Tibial nerve (tissue), 4 donors: ENCODE results near the gene C2orf78. TPM values are rescaled to one million over a fixed set of nuclear protein-coding genes. Genes with fewer than 3 reads are reported as not detected.
A peak's percentile ranks its signal among the peaks of the same experiment; 100 is the strongest.
"Not testable (repeated sequence)": the region's sequence is repeated elsewhere in the genome, so short reads cannot be mapped to it uniquely, and the experiment has no call there.

Experiments used
- DNase-seq, 2 donors: peaks; one replicate each; pipeline ENCODE4 v3.0.0-alpha.2; 2019; ENCODE audit warnings: low spot score in 2 of 2
- H3K27ac ChIP-seq, 4 donors: fragments of 200-600 bp; sonication (generic) in 3 of 4; one replicate each; pipeline ENCODE4 v1.5.1; 2017 to 2019; ENCODE audit warnings: mild to moderate bottlenecking in 1 of 4
- H3K27me3 ChIP-seq, 2 donors: fragments of 200-600 bp; sonication (generic) in 1 of 2; one replicate each; pipeline versions ENCODE4 v1.5.1 to v1.6.0; 2017 to 2019
- H3K36me3 ChIP-seq, 3 donors: fragments of 200-600 bp; sonication (generic); one replicate each; pipeline ENCODE4 v1.5.1; 2018 to 2019
- H3K4me1 ChIP-seq, 4 donors: fragments of 200-600 bp; sonication (generic) in 3 of 4; one replicate each; pipeline ENCODE4 v1.5.1; 2017 to 2019
- H3K4me3 ChIP-seq, 4 donors: fragments of 200-600 bp; sonication (generic) in 3 of 4; one replicate each; pipeline ENCODE4 v1.5.1; 2017 to 2019; ENCODE audit warnings: mild to moderate bottlenecking in 1 of 4, moderate library complexity in 1 of 4
- H3K9me3 ChIP-seq, 4 donors: fragments of 200-600 bp; sonication (generic) in 3 of 4; one replicate each; pipeline ENCODE4 v1.5.1; 2017 to 2019
- EP300 ChIP-seq, 2 donors: sonication (generic); formaldehyde crosslinking; IDR thresholded peaks; one replicate each; pipeline ENCODE4 v1.6.1; 2017; ENCODE audit warnings: antibody characterized with exemption in 2 of 2, mild to moderate bottlenecking in 1 of 2
- POLR2A ChIP-seq, 2 donors: fragments of 450-650 bp; IDR thresholded peaks; one replicate each; pipeline ENCODE4 v1.6.1; 2017; ENCODE audit warnings: antibody characterized with exemption in 2 of 2, mild to moderate bottlenecking in 2 of 2, moderate library complexity in 2 of 2
- WGBS, 2 donors: methylation state at CpG; one replicate each; pipeline ENCODE4 v1.1.5; 2018; 5-methylcytosine and 5-hydroxymethylcytosine counted together
- total RNA-seq, 4 donors: library from RNA; depleted of rRNA; stranded (reverse); fragments of >200 nt; gene quantifications; one replicate each; pipeline ENCODE4 v1.1.0, GENCODE V29; 2016
- TF ChIP-seq, protein P1 (sequence below), 5 experiments: fragments of 200-600 bp in 3 of 5; fragments of 450-650 bp in 2 of 5; sonication (generic) in 3 of 5; IDR thresholded peaks; one replicate each; pipeline ENCODE4 v1.5.1; 2016 to 2019; ENCODE audit warnings: antibody characterized with exemption in 5 of 5, mild to moderate bottlenecking in 3 of 5, moderate library complexity in 2 of 5

Gene C2orf78, protein sequence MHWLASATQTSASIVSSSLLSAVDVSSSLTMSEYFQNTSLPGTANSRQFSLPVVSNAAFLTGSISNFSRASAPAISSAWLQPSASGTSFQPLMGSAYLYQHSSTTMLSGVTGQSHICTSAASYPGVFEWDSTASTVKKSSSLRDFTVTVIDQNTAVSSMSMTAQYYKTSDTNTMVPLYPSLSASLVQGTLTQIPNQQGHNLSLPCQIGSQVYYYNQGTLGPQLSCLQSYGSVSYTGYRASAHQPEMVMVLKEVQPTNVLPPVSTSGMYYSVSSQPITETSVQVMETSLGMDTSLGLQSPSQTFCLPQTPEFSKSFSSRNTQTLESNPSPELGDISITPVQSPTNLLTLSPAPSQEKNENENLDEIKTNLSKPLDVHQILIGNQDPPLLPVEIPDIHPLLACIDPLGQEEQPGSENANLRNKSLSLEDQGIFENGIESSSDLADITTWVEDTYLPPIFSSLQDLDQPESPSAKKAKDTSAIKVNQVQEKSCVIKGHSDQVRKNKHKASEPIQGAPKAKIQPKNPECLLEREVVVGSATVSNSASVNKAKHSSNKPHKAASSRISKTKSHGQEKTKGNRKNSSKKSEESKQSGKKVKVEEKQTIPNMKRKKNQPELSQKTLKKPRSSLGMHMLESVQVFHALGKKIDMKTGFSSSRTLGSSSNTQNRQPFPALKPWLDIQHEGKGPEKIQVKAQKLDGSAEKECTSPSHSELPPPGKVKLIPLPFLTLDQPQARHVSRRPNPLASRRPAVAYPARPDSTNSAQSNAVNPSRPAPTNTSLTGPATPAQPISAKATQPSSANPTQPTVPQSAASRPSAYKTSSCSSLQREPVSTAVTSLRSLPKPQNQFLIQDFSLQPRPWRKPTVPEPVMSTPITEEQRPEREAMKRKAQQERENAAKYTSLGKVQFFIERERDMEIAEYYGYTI
- not detected for total RNA-seq

DNA sequence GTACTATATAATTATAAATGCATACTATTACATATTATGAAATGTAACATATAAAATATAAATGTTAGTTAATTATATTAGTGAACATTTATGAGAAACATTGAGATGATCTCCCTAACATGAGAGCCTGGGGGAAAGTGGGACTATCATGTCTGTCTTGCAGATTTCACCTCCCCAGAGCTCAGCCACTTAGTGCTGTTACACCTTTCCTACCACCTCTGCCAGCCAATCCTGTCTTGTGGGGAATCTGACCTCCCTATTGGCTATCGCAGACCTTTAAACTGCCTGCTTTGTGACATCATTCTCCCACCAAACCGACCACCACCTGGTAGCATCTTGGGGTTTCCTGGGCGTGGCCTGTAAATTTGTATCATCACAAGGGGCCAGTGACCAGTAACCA, at the start of gene C2orf78:
C2orf78 (plus strand) TSS at position 301 of the 400 bp plus-strand sequence. CDS start 127 bp downstream, outside the sequence.
- H3K4me1 ChIP-seq, H3K27ac ChIP-seq, H3K36me3 ChIP-seq, H3K4me3 ChIP-seq, DNase-seq, H3K9me3 ChIP-seq, H3K27me3 ChIP-seq: not testable (repeated sequence)
- no CpG with 5 or more reads among the region's 3 CpGs for WGBS, 2 donors

DNA sequence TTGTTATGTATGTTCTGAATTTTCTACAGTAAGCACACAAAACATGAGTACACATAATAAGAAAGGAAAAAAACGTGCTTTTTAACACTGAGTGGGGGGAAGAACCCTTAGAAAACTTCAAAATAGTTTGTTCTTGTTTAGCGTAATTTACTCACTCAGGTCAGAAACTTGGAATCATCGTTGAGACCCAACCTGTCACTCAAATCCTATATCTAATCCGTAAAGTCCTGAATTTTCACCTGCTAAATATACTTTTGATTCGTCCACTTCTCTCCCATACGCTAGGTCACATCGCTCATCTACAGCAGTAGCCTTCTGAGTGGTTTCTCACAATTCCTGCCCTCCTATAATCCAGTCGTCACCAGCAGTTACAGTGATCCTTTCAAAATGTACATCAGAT, 47.6 kb upstream of the C2orf78 start:
- no peaks in the 10 kb centered on the region for H3K27me3 ChIP-seq
- no peak for DNase-seq
- H3K36me3 ChIP-seq: peaks cover 0 to 36% (median 0%) of the 10 kb centered on the region in 3 donors
- H3K9me3 ChIP-seq: no peaks in the 10 kb centered on the region
- H3K4me1 ChIP-seq: peaks cover 0 to 25% (median 8%) of the 10 kb centered on the region in 4 donors
- 13 to 16% methylated on average over 8 of the region's 8 CpGs for WGBS, 2 donors
- H3K27ac ChIP-seq: peak overlapping the region in 2 of 4 donors; percentile 64 to 79
- TF ChIP-seq EP300 (IDR thresholded peaks at IDR 0.05) (no peak), POLR2A (IDR thresholded peaks at IDR 0.05) (no peak)
- TF ChIP-seq, protein P1, sequence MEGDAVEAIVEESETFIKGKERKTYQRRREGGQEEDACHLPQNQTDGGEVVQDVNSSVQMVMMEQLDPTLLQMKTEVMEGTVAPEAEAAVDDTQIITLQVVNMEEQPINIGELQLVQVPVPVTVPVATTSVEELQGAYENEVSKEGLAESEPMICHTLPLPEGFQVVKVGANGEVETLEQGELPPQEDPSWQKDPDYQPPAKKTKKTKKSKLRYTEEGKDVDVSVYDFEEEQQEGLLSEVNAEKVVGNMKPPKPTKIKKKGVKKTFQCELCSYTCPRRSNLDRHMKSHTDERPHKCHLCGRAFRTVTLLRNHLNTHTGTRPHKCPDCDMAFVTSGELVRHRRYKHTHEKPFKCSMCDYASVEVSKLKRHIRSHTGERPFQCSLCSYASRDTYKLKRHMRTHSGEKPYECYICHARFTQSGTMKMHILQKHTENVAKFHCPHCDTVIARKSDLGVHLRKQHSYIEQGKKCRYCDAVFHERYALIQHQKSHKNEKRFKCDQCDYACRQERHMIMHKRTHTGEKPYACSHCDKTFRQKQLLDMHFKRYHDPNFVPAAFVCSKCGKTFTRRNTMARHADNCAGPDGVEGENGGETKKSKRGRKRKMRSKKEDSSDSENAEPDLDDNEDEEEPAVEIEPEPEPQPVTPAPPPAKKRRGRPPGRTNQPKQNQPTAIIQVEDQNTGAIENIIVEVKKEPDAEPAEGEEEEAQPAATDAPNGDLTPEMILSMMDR (IDR thresholded peaks at IDR 0.05): no peak
- peak overlapping the region; percentile 72 to 84 (median 76) for H3K4me3 ChIP-seq

DNA sequence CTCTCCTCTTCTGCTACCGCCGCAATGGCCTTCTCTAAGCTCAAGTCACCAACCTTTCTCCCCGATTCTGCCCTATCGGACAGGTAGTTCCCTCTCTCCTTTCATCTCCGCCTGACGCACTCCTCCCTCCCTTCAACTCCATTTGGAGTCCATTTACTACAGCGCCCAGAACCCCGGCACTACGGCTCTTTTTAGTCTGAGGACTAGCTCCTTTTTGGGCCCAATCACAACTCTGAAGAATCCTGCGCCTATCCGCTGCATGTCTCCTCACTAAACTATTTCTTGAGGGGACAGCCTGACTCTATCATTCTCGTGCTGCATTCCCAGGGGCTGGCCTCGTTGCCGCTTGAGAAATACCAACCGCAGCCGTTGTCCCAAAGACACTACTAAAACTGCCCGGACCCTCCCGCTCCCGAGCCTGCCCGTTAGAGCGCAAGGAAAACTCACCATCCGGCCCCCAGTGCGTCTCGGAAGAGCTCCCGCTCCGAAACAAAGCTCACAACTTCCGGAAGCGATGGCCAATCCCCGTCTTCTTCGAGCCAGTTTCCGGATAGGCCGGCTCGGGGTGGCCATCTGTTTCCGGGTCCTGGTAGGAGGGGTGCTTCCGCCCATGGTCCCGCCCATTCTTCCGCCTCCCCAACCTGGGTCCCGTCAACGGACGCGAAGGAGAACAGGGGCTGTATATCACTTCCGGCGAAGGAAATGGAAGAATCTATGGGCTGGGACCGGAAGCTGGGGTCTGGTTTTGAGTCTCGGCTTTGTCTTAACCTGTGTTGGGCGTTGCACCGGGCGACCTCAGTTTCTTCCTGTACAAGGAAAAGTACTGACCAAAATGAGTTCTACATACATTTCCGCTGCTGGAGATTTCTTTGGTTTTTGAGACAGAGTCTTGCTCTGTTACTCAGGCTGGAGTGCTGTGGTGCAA, 46.9 kb upstream of the C2orf78 start, which contains the start of gene TPRKB:
TPRKB (minus strand) TSS at position 491 of the 925 bp plus-strand sequence. CDS start 2,776 bp downstream, outside the sequence.
- Histone ChIP-seq H3K4me1 (peaks cover 0 to 25% (median 8%) of the 10 kb centered on the region in 4 donors), H3K27me3 (no peaks in the 10 kb centered on the region), H3K27ac (peak within 1 kb of the TSS; percentile 31 to 79 (median 68)), H3K4me3 (peak within 1 kb of the TSS; percentile 72 to 84 (median 76)), H3K36me3 (peaks cover 0 to 36% (median 0%) of the 10 kb centered on the region in 3 donors), H3K9me3 (no peaks in the 10 kb centered on the region)
- TF ChIP-seq, protein P1 (IDR thresholded peaks at IDR 0.05): peak in 1 of 5 experiments; percentile 18
- TF ChIP-seq POLR2A (IDR thresholded peaks at IDR 0.05) (peak; percentile 10 to 55), EP300 (IDR thresholded peaks at IDR 0.05) (peak; percentile 66 to 89)
- WGBS, 2 donors: 2% methylated on average over 42 to 49 of the region's 49 CpGs
- DNase-seq: peak; percentile 87 to 91

DNA sequence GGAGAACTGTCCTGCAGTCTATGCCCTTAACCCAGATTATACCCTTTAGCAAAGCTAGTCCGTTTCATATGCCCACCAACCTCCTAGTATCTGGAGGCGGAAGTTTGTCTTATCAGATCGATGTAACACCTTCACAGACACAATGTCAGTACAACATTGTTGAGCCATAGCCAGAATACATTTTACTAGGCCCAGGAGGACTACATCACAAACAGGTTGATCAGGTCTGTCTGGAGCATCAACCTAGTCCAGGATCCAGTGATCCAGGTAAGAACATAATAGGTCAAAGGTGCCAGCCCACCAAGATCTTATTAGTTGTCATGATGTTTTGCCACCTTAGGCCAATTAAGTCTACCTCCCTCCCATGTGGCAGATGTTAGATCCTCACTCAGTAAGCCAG, 44.9 kb upstream of the C2orf78 start:
- Histone ChIP-seq H3K27ac (no peak overlapping the region), H3K4me1 (peaks cover 0 to 25% (median 8%) of the 10 kb centered on the region in 4 donors), H3K27me3 (no peaks in the 10 kb centered on the region), H3K4me3 (no peak overlapping the region), H3K9me3 (no peaks in the 10 kb centered on the region), H3K36me3 (peaks cover 0 to 35% (median 3%) of the 10 kb centered on the region in 3 donors)
- TF ChIP-seq, protein P1 (IDR thresholded peaks at IDR 0.05): no peak
- TF ChIP-seq EP300 (IDR thresholded peaks at IDR 0.05): no peak
- TF ChIP-seq POLR2A (IDR thresholded peaks at IDR 0.05): no peak
- no peak for DNase-seq
- WGBS, 2 donors: 91 to 93% methylated on average over 3 of the region's 3 CpGs

DNA sequence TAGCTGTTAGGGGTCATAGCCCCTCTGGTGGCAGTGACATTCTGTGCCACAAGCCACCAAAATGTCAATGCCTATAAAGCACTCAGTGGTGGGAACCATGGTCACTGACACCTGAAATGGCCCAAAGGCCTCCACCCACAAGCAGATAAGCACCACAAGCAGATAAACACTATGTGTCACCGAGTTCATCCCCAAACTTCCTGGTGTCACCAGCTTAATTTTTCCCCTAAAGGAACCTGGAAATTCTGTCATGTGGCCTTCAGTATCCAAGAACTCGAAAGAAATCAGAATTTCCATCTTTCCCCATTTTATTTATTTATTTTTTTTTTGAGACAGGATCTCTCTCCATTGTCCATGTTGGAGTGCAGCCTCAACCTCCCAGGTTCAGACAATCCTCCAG, 43.2 kb upstream of the C2orf78 start:
- H3K4me3 ChIP-seq: no peak overlapping the region
- TF ChIP-seq POLR2A (IDR thresholded peaks at IDR 0.05) (no peak), EP300 (IDR thresholded peaks at IDR 0.05) (no peak)
- TF ChIP-seq, protein P1 (IDR thresholded peaks at IDR 0.05): no peak
- WGBS, 2 donors: 84 to 91% methylated on average over 2 of the region's 2 CpGs
- no peaks in the 10 kb centered on the region for H3K9me3 ChIP-seq
- no peak overlapping the region for H3K27ac ChIP-seq
- DNase-seq: no peak
- H3K36me3 ChIP-seq: peaks cover 0 to 46% (median 4%) of the 10 kb centered on the region in 3 donors
- H3K4me1 ChIP-seq: peaks cover 0 to 18% (median 8%) of the 10 kb centered on the region in 4 donors
- no peaks in the 10 kb centered on the region for H3K27me3 ChIP-seq
